GM21423 (cell line): ENCODE measurements around the gene KCNRG.
"Not testable (repeated sequence)": the region's sequence is repeated elsewhere in the genome, so short reads cannot be mapped to it uniquely, and the experiment has no call there.

Experiments
- ATAC-seq: cut with Tn5 transposase; IDR thresholded peaks from one replicate; pipeline ENCODE4 v1.9.1; 2021; ENCODE audit warnings: mild to moderate bottlenecking, moderate library complexity; ENCODE audit not compliant: unreplicated experiment

The KCNRG gene

GRCh38 chr13:50015258-50015657 is at the start of gene KCNRG:
TSS of gene KCNRG (plus strand) at chr13:50015444. CDS start at chr13:50015494, 50 bp downstream.
- no peak for ATAC-seq

DNA sequence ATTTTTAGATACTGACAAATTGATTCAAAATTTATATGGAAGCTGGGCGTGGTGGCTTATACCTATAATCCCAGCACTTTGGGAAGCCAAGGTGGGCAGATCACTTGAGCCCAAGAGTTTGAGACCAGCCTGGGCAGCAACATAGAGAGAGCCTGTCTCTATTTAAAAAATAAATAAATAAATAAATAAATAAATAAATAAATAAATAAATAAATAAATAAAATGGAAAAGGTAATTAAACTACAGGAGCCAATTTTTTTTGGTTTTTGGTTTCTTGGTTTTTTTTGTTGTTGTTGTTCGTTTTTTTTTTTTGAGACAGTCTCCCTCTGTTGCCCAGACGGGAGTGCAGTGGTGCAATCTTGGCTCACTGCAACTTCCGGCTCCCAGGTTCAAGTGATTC is 47.8 kb upstream of the KCNRG start:
- ATAC-seq, result no peak

GRCh38 chr13:49972709-49973108 is 42.5 kb upstream of the KCNRG start:
- no peak for ATAC-seq

- no peak for ATAC-seq
Measured at GRCh38 chr13:49975826-49976225, 39.4 kb upstream of the KCNRG start.

DNA sequence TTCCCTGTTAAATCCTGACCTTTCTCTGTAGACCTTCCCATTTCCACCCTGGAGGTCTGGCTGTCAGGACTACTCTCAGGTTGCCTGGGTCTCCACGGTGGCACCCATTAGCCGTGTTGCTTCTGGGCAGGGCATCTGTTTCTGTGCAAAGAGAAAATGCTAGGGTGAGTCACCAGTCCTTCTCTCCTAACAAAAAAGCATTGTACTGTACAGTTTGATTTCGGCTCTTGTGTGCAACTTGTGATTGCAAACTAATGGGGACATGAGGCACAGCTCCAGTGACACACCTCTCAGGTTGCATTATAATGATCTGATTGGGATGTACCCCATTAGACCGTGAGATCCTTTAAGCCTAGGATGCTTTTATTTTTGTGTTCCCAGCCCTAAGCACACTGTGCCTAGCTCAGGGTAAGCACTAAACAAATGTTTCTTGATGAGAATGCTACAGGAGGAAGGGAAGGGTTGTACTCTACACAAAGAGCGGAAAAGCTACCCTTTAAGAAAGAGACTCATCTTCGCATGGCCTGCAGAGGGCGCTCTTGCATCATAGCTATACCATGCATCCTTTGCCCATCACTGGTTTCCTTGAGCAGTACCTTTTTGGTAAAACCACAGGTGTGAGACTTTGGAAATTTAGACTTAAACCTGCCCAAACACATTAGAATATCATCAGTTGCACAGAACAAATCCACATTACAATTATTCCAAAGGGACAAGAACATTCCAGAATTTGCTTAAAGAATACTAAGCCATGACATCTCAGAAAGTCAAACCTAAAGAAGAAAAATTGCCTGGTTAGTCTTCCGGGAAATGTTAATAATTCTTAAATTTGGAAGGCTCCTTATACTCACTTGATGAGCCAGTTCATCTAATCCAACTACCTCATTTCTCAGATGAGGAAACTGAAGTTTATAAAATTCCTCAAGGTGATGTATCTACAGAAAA is 38.7 kb upstream of the KCNRG start:
- peak; percentile 52 for ATAC-seq

DNA sequence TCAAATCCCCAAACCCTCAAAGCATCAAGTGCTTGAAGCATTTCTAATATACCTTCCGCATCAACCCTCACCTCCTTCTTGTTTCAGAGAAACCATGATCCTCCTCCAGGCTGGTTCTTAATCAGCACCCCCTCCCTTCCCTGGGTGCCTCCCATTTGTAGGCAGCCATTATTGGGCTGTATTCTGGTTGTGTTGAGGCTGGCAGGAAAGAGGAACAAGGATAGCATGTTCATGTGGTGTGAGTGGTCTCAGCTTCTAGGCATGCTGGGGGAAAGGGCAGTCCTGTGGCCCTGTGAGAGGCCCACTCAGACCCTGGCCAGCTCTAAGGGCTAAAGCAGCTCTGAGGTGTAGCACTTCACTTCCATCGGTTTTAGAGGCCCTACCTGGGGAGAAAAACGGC is 37.3 kb upstream of the KCNRG start:
- no peak for ATAC-seq

DNA sequence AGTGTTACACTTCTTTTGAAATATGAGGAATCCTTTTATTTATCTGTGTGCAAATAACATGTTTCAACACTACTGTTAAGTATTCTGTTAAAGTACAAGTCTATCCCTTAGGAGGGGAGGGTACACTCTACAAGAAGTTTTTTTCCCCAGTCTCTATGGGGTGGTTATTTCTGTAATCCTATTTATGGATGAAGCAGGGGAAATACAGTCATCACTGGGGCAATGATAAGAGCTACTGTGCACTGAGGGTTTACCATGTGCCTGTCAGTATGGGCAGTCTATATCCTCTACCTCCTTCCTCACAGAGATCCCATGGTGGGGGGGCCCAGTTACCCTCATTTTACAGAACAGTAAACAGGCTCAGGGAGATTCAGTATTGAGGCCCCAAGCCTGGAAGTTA is 35.0 kb upstream of the KCNRG start:
- ATAC-seq, result no peak

DNA sequence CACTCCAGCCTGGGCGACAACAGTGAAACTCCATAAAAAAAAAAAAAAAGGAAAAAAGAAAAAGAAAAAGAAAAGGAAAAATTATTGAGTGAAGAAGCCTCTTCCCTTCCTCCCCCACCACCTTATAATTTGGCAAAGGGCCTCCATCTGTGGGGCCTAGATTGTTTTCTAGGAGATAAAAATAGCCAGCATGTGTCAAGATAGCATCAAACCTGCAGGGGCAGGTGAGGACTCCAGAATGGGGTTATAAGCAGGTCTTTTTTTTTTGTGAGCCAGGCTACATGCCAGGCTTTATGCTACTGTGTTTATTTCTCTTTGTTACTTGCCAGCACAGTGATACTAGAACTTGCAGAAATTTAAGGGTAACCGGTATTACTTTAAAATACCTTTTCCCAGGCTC is 30.1 kb upstream of the KCNRG start:
- no peak for ATAC-seq

- ATAC-seq, result no peak
Measured at GRCh38 chr13:49986471-49986870, 28.8 kb upstream of the KCNRG start.

- ATAC-seq, result not testable (repeated sequence)
Measured at GRCh38 chr13:49990612-49991011, 24.6 kb upstream of the KCNRG start.

GRCh38 chr13:49993111-49993510 is 22.1 kb upstream of the KCNRG start:
- no peak for ATAC-seq

DNA sequence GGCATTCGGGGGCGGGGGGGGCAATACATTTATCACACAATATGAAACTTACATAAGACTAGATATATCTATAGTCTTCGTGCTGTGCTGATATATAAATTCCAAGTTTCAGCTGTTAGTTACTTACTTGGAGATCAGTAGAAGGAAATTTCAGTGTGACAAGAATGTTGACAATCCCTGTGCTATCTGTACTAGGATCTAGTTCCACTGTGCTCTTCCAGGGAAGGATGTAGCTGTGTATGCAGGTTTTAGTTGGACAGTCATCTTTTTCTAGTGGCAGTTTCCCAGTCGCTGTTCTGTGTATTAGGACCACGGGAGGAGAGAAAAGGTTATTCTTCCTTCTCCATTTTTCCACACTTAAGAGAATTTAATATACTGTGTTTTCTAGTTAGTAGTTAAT is 21.6 kb upstream of the KCNRG start:
- no peak for ATAC-seq

- no peak for ATAC-seq
Measured at GRCh38 chr13:49995625-49996101, 19.6 kb upstream of the KCNRG start.

DNA sequence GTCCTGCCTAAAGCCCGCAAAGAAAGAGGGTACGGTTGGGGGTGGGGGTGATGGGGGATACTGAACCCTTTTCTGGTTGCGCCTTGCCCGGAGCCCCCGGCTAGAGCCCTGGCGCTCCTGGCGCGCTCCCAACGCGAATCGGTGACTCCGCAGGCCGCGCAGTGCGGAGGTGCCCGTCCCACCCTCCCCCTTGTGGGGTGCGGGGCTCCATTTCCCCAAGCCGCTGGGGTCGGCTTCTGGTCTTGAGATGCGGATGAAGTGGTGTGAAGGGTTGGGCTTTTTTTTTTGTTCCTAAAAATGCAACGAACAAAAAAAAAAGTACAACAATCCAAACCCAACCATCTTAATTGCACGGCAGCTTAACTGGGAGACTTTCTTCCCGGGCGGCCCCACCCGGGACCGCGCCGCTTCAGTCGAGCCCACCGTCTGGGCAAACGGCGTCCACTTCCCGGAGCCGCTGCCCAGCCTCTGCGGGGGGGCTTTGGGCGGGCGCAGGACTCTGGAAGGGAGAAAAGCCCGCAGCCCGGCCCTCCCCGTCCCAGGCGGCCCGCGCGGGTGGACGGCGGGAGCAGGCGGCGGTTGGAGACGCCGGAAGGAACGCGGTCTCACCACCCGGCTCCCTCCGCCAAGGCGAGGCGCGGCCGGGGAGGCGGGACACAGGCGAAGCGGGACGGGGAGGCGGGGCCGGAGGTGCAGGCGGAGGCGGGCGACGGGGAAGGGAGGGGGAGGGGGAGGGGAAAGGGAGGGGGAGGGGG is 18.9 kb upstream of the KCNRG start:
- ATAC-seq, result peak; percentile 55

- peak; percentile 72 for ATAC-seq
Measured at GRCh38 chr13:49996951-49997895, 18.0 kb upstream of the KCNRG start, which contains the start of gene TRIM13. TSS of gene TRIM13 (plus strand) at chr13:49997042. CDS start at chr13:50011941, 14,899 bp downstream.

DNA sequence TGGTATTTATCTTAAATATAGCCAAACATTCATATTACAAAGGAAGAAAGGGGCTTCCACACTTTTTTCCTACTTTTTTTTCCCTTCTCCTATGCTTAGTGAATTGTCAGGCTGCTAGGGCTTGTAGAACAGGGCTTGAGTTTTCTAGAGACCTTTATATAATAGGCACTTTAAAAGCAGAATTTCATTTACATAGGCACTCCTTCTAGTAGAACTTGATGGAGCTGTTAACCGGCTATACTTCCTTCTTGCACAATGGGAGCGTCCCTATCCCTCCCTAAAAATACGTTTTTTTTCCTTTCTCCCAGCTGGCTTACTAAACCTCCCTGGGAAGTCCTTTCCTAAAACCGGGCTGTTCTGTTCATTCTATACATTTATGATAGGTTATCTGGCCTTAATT is 17.3 kb upstream of the KCNRG start:
- no peak for ATAC-seq

GRCh38 chr13:49998714-49999624 is 16.3 kb upstream of the KCNRG start:
- ATAC-seq, result no peak

DNA sequence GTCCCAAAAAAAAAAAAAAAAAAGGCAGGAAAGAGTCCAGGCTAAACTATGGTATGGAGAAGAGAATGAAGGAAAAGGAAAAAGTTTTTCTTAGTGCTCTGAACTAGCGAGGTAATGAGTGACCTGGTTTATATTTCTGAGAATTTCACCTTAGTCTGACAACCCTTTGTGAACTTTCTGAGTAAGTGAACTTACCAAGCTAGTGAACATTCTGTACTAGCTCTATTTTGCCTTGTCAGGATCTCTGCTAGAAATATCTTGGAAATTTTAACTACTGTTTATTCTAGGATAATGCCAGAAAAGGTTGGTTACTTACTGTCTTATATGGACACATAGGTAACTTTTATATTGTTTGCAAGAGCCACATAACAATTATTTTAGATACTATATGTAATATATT is 14.0 kb upstream of the KCNRG start:
- ATAC-seq, result no peak

- no peak for ATAC-seq
Measured at GRCh38 chr13:50006426-50007135, 8.7 kb upstream of the KCNRG start.
